OCI-LY1 (cell line): ENCODE data around the gene SCGB1C2.

ENCODE experiments used
- H2AFZ ChIP-seq: fragments of 200-600 bp; sonication (generic), shearing (Covaris generic); 2 replicates; pipeline ENCODE4 v1.6.0; 2014; ENCODE audit warnings: antibody characterized with exemption, mild to moderate bottlenecking, low read length
- H3F3A ChIP-seq: fragments of 200-600 bp; sonication (generic), shearing (Covaris generic); 2 replicates; pipeline ENCODE4 v1.6.0; 2014; ENCODE audit warnings: mild to moderate bottlenecking, antibody characterized with exemption, low read length, moderate library complexity; ENCODE audit not compliant: insufficient read depth
- H3K27ac ChIP-seq: fragments of 200-600 bp; sonication (generic); 2 replicates; pipeline ENCODE4 v1.5.1; 2014; ENCODE audit warnings: low read length, mixed run types, mild to moderate bottlenecking, low read depth; ENCODE audit not compliant: poor library complexity, severe bottlenecking
- H3K27me3 ChIP-seq: fragments of 200-600 bp; sonication (generic); 2 replicates; pipeline ENCODE4 v1.6.0; 2014; ENCODE audit warnings: antibody characterized with exemption, mild to moderate bottlenecking, low read length, moderate library complexity; ENCODE audit not compliant: insufficient read depth
- H3K36me3 ChIP-seq: fragments of 200-600 bp; sonication (generic); 2 replicates; pipeline ENCODE4 v1.6.1; 2014; ENCODE audit warnings: mild to moderate bottlenecking, antibody characterized with exemption, low read length, moderate library complexity, mixed read lengths; ENCODE audit not compliant: insufficient read depth
- H3K4me1 ChIP-seq: fragments of 200-600 bp; sonication (generic); 2 replicates; pipeline ENCODE4 v1.5.1; 2014; ENCODE audit warnings: mild to moderate bottlenecking, low read length, moderate library complexity; ENCODE audit not compliant: insufficient read depth, severe bottlenecking
- H3K4me2 ChIP-seq: fragments of 200-600 bp; sonication (generic), shearing (Covaris generic); 2 replicates; pipeline ENCODE4 v1.6.1; 2014; ENCODE audit warnings: low read length
- H3K4me3 ChIP-seq: fragments of 200-600 bp; sonication (generic); 2 replicates; pipeline ENCODE4 v1.5.1; 2014; ENCODE audit warnings: low read length, low read depth, mild to moderate bottlenecking, mixed read lengths; ENCODE audit not compliant: poor library complexity, severe bottlenecking
- H3K79me2 ChIP-seq: fragments of 200-600 bp; shearing (Covaris generic); 2 replicates; pipeline ENCODE4 v1.6.1; 2016; ENCODE audit warnings: mixed run types, low read length, mixed read lengths; ENCODE audit not compliant: insufficient read depth
- H3K9ac ChIP-seq: fragments of 200-600 bp; sonication (generic), shearing (Covaris generic); 2 replicates; pipeline ENCODE4 v1.6.1; 2014; ENCODE audit warnings: mild to moderate bottlenecking, low read length, mixed read lengths
- H3K9me2 ChIP-seq: fragments of 200-600 bp; sonication (generic), shearing (Covaris generic); 2 replicates; pipeline ENCODE4 v1.6.1; 2014; ENCODE audit warnings: low read depth, mild to moderate bottlenecking, low read length, mixed read lengths
- H3K9me3 ChIP-seq: fragments of 200-600 bp; shearing (Covaris generic); 2 replicates; pipeline ENCODE4 v1.6.1; 2014; ENCODE audit warnings: low read length, mixed read lengths
- H4K20me1 ChIP-seq: fragments of 200-600 bp; sonication (generic), shearing (Covaris generic); 2 replicates; pipeline ENCODE4 v1.6.0; 2016; ENCODE audit warnings: mild to moderate bottlenecking, low read length; ENCODE audit not compliant: insufficient read depth
- EZH2 ChIP-seq: fragments of 200-600 bp; sonication (generic), shearing (Covaris generic); IDR thresholded peaks from 2 replicates; pipeline ENCODE4 v1.8.0; 2017; ENCODE audit warnings: borderline replicate concordance, mixed run types, mild to moderate bottlenecking, antibody characterized with exemption, low read length, moderate library complexity, mixed read lengths
- TF ChIP-seq, protein P1 (sequence below): fragments of 200-600 bp; sonication (generic), shearing (Covaris generic); IDR thresholded peaks from 2 replicates; pipeline ENCODE4 v1.5.1; 2017; ENCODE audit warnings: mild to moderate bottlenecking, antibody characterized with exemption, low read length, moderate library complexity, mixed read lengths

The SCGB1C2 gene

DNA sequence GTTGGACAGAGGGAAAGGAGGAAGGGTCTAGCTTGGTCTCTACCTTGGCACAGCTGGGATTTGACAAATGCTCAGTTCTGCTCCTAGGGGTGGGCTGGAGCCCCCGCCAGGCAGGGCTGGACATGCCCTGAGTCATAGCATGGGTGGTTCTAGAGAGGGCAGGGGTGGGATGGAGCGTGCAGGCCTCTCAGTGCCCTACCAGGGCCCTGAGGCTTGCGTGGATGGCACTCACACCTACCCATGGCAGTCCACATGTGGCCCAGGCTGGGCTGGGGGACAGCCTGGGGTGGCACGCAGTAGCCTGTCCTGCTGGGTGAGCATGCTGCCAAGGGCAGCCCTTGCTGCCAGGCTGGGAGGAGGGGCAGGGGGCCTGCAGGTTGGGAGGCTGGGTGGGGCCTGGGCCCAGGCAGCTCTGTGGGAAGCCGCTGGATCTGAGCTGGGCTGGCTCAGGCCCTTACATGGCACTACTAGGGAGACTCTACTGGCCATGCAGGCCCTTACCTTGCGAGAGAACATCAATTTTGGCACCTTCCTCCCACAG is 32.8 kb downstream of the SCGB1C2 start:
- Histone ChIP-seq H3K9ac (no peak overlapping the region), H3K36me3 (no peaks in the 10 kb centered on the region), H2AFZ (no peak overlapping the region), H3K27me3 (no peaks in the 10 kb centered on the region), H4K20me1 (no peaks in the 10 kb centered on the region), H3K4me2 (no peak overlapping the region), H3K4me1 (no peaks in the 10 kb centered on the region), H3K9me3 (no peaks in the 10 kb centered on the region), H3K9me2 (no peaks in the 10 kb centered on the region), H3K79me2 (no peaks in the 10 kb centered on the region), H3K27ac (no peak overlapping the region), H3K4me3 (no peak overlapping the region), H3F3A (no peaks in the 10 kb centered on the region)
- TF ChIP-seq, protein P1, sequence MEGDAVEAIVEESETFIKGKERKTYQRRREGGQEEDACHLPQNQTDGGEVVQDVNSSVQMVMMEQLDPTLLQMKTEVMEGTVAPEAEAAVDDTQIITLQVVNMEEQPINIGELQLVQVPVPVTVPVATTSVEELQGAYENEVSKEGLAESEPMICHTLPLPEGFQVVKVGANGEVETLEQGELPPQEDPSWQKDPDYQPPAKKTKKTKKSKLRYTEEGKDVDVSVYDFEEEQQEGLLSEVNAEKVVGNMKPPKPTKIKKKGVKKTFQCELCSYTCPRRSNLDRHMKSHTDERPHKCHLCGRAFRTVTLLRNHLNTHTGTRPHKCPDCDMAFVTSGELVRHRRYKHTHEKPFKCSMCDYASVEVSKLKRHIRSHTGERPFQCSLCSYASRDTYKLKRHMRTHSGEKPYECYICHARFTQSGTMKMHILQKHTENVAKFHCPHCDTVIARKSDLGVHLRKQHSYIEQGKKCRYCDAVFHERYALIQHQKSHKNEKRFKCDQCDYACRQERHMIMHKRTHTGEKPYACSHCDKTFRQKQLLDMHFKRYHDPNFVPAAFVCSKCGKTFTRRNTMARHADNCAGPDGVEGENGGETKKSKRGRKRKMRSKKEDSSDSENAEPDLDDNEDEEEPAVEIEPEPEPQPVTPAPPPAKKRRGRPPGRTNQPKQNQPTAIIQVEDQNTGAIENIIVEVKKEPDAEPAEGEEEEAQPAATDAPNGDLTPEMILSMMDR: no peak
- TF ChIP-seq EZH2: no peak

DNA sequence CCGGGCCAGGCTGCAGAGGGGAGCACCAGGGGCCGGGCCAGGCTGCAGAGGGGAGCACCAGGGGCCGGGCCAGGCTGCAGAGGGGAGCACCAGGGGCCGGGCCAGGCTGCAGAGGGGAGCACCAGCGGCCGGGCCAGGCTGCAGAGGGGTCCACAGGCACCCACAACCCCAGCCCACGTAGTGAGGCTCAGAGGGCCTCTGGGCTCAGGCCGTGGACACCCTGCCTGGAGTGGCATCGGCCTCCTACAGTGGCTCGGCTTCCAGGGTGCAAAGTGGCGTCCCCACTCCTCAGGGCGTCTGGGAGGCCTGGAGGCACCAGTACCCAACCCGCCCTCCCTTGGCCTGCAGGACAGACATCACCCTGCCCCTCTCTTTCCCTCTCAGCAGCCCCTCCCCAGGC is 34.5 kb downstream of the SCGB1C2 start:
- no peak for TF ChIP-seq EZH2
- TF ChIP-seq, protein P1: no peak
- Histone ChIP-seq H3K9ac (no peak overlapping the region), H3K4me2 (no peak overlapping the region), H2AFZ (no peak overlapping the region), H3K9me3 (no peaks in the 10 kb centered on the region), H3K4me3 (no peak overlapping the region), H4K20me1 (no peaks in the 10 kb centered on the region), H3K27ac (no peak overlapping the region), H3K36me3 (no peaks in the 10 kb centered on the region), H3K4me1 (no peaks in the 10 kb centered on the region), H3K27me3 (no peaks in the 10 kb centered on the region), H3K9me2 (no peaks in the 10 kb centered on the region), H3K79me2 (no peaks in the 10 kb centered on the region), H3F3A (no peaks in the 10 kb centered on the region)

DNA sequence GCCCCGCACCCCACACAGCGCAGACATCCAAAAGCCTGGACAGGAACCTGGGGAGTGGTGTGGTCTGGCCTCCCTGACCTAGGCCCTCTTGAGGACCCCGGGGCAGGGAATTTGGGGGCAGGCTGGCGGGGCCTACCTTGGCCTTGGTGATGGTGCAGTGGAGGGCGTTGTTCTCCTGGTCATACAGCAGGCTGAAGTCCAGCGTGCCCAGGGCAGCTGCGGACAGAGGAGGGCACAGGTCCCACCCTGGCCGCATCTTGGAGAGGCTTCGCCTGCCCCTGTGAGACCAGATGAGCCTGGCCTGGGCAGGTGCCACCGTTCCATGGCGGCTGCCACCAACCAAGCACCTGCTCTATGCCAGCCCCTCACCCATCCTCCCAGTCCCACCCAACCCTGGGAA is 35.0 kb downstream of the SCGB1C2 start:
- no peak overlapping the region for H3K4me3 ChIP-seq
- H3K4me2 ChIP-seq: no peak overlapping the region
- no peak overlapping the region for H3K9ac ChIP-seq
- TF ChIP-seq EZH2: no peak
- TF ChIP-seq, protein P1: no peak
- H3K79me2 ChIP-seq: no peaks in the 10 kb centered on the region
- no peaks in the 10 kb centered on the region for H3K27me3 ChIP-seq
- no peak overlapping the region for H2AFZ ChIP-seq
- H4K20me1 ChIP-seq: no peaks in the 10 kb centered on the region
- no peaks in the 10 kb centered on the region for H3K9me3 ChIP-seq
- H3K27ac ChIP-seq: no peak overlapping the region
- H3K4me1 ChIP-seq: no peaks in the 10 kb centered on the region
- no peaks in the 10 kb centered on the region for H3K9me2 ChIP-seq
- no peaks in the 10 kb centered on the region for H3K36me3 ChIP-seq
- no peaks in the 10 kb centered on the region for H3F3A ChIP-seq
